OCI-LY7 (cell line): ENCODE measurements around the gene CDH6. TPM values are rescaled to one million over a fixed set of nuclear protein-coding genes. Genes with fewer than 3 reads are reported as not detected.

Experiments used
- BruUV-seq: library from RNA; stranded (reverse); fragments of 400-500 nt; replicated peaks from 2 replicates; lab custom pipeline; 2021; lab: Mats Ljungman, UMichigan
- CTCF ChIA-PET: fragments of 300-600 bp; sonication (Branson Sonifier 250); formaldehyde crosslinking; loops from one replicate; lab custom pipeline; 2022; ENCODE audit warnings: antibody characterized with exemption; ENCODE audit not compliant: unreplicated experiment; lab: Charles Lee
- POLR2A ChIA-PET: fragments of 300-600 bp; sonication (Branson Sonifier 250); formaldehyde crosslinking; loops from one replicate; lab custom pipeline; 2022; ENCODE audit warnings: antibody characterized with exemption; lab: Charles Lee
- DNase-seq: peaks from one replicate; pipeline ENCODE4 v3.0.0-alpha.2; 2015; ENCODE audit warnings: low spot score
- H2AFZ ChIP-seq: fragments of 200-600 bp; sonication (generic), shearing (Covaris generic); 2 replicates; pipeline ENCODE4 v1.6.1; 2014; ENCODE audit warnings: mild to moderate bottlenecking, antibody characterized with exemption, low read length, moderate library complexity
- H3K27ac ChIP-seq: fragments of 200-600 bp; sonication (generic); 2 replicates; pipeline ENCODE4 v1.5.1; 2014; ENCODE audit warnings: mixed run types, low read depth, mild to moderate bottlenecking, moderate library complexity, low read length, inconsistent platforms; ENCODE audit not compliant: poor library complexity, severe bottlenecking
- H3K36me3 ChIP-seq: fragments of 200-600 bp; sonication (generic); 2 replicates; pipeline ENCODE4 v1.6.1; 2014; ENCODE audit warnings: mild to moderate bottlenecking, antibody characterized with exemption, low read length, moderate library complexity, mixed read lengths; ENCODE audit not compliant: insufficient read depth
- H3K4me1 ChIP-seq: fragments of 200-600 bp; sonication (generic); 2 replicates; pipeline ENCODE4 v1.5.1; 2014; ENCODE audit warnings: mild to moderate bottlenecking, low read length; ENCODE audit not compliant: insufficient read depth, poor library complexity, severe bottlenecking
- H3K4me2 ChIP-seq: fragments of 200-600 bp; sonication (generic); 2 replicates; pipeline ENCODE4 v1.6.1; 2014; ENCODE audit warnings: mild to moderate bottlenecking, low read length
- H3K4me3 ChIP-seq: fragments of 200-600 bp; sonication (generic); 2 replicates; pipeline ENCODE4 v1.5.1; 2014; ENCODE audit warnings: mild to moderate bottlenecking, low read depth, low read length; ENCODE audit not compliant: poor library complexity, severe bottlenecking
- H3K79me2 ChIP-seq: fragments of 200-600 bp; sonication (generic); 2 replicates; pipeline ENCODE4 v1.6.1; 2016; ENCODE audit warnings: low read depth, mild to moderate bottlenecking, low read length, moderate library complexity, mixed read lengths; ENCODE audit not compliant: insufficient read depth
- H3K9me2 ChIP-seq: fragments of 200-600 bp; sonication (generic); 2 replicates; pipeline ENCODE4 v1.6.1; 2016; ENCODE audit warnings: mild to moderate bottlenecking, low read length, mixed read lengths; ENCODE audit not compliant: insufficient read depth
- H3K9me3 ChIP-seq: fragments of 200-600 bp; sonication (generic); 2 replicates; pipeline ENCODE4 v1.6.1; 2014; ENCODE audit warnings: mild to moderate bottlenecking, mixed run types, low read length, mixed read lengths
- H4K20me1 ChIP-seq: fragments of 200-600 bp; sonication (generic); 2 replicates; pipeline ENCODE4 v1.6.1; 2014; ENCODE audit warnings: mild to moderate bottlenecking, antibody characterized with exemption, low read length, moderate library complexity, mixed read lengths; ENCODE audit not compliant: insufficient read depth
- EZH2phosphoT487 ChIP-seq: fragments of 200-600 bp; sonication (generic); IDR thresholded peaks from 2 replicates; pipeline ENCODE4 v1.6.1; 2018; ENCODE audit warnings: low read depth, borderline replicate concordance, mild to moderate bottlenecking, mixed run types, antibody characterized with exemption, low read length, moderate library complexity, mixed read lengths
- intact Hi-C: fragments of 100-400 bp; cut with micrococcal nuclease; formaldehyde crosslinking; loops from one replicate; pipeline ENCODE4 v1.10.0; 2022; ENCODE audit not compliant: unreplicated experiment
- total RNA-seq, 2 experiments: library from RNA; depleted of rRNA in 1 of 2; stranded (reverse); fragments of >200 nt in 1 of 2; shearing (Covaris generic) in 1 of 2; gene quantifications; 2 replicates each; pipeline ENCODE4 v1.2.3, GENCODE V29; 2014 to 2022
- TF ChIP-seq, protein P1 (sequence below): fragments of 200-600 bp; sonication (generic); conservative IDR thresholded peaks from 2 replicates; pipeline ENCODE4 v1.5.1; 2014; ENCODE audit warnings: mild to moderate bottlenecking, antibody characterized with exemption, low read length, moderate library complexity, mixed read lengths

Gene CDH6
- total RNA-seq, 2 experiments from 2014 or later: not detected

- Histone ChIP-seq H3K4me2 (no peak overlapping the region), H3K27ac (no peak overlapping the region), H3K9me2 (no peaks in the 10 kb centered on the region), H4K20me1 (no peaks in the 10 kb centered on the region), H3K4me3 (no peak overlapping the region), H3K36me3 (no peaks in the 10 kb centered on the region), H3K79me2 (no peaks in the 10 kb centered on the region), H3K4me1 (no peaks in the 10 kb centered on the region), H2AFZ (no peak overlapping the region), H3K9me3 (no peaks in the 10 kb centered on the region)
- CTCF ChIA-PET: no interaction called here
- no peak for TF ChIP-seq EZH2phosphoT487
- TF ChIP-seq, protein P1, sequence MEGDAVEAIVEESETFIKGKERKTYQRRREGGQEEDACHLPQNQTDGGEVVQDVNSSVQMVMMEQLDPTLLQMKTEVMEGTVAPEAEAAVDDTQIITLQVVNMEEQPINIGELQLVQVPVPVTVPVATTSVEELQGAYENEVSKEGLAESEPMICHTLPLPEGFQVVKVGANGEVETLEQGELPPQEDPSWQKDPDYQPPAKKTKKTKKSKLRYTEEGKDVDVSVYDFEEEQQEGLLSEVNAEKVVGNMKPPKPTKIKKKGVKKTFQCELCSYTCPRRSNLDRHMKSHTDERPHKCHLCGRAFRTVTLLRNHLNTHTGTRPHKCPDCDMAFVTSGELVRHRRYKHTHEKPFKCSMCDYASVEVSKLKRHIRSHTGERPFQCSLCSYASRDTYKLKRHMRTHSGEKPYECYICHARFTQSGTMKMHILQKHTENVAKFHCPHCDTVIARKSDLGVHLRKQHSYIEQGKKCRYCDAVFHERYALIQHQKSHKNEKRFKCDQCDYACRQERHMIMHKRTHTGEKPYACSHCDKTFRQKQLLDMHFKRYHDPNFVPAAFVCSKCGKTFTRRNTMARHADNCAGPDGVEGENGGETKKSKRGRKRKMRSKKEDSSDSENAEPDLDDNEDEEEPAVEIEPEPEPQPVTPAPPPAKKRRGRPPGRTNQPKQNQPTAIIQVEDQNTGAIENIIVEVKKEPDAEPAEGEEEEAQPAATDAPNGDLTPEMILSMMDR: no peak
- intact Hi-C loops: no loop called here
- no peak for DNase-seq
- no TSS peak for BruUV-seq
- POLR2A ChIA-PET: no interaction called here
Measured at GRCh38 chr5:31148959-31149475, 44.5 kb upstream of the CDH6 start.

DNA sequence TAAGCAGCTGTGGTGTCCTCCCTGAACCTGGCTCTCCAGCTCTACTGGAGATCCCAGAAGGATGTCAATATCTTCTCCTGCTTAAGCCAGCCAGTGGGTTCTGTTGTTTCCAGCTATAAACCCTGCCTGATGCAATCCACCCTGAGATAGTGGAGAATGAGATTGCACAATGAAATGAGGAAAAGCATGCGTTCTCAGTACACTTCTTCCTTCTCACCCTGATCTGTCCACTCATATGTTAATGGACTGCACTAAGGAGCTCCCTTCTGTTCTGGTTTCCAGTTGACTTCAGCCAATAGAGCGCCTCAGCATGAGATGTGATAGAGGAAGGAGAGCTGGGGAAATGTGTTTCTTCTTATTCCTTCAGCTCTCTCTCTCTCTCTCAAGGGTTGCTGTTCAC is 40.0 kb upstream of the CDH6 start:
- no TSS peak for BruUV-seq
- H3K79me2 ChIP-seq: no peaks in the 10 kb centered on the region
- H3K4me1 ChIP-seq: no peaks in the 10 kb centered on the region
- no peak overlapping the region for H3K4me2 ChIP-seq
- no peaks in the 10 kb centered on the region for H3K36me3 ChIP-seq
- ChIA-PET POLR2A (interaction anchor here (1.1 kb wide), 1 partner anchor 37 kb away, joined by 7 read pairs; no protein-coding TSS in a partner anchor), CTCF (no interaction called here)
- H4K20me1 ChIP-seq: no peaks in the 10 kb centered on the region
- no peak for DNase-seq
- no peak overlapping the region for H3K4me3 ChIP-seq
- intact Hi-C loops: no loop called here
- H3K9me2 ChIP-seq: no peaks in the 10 kb centered on the region
- TF ChIP-seq, protein P1: no peak
- no peak for TF ChIP-seq EZH2phosphoT487
- no peaks in the 10 kb centered on the region for H3K9me3 ChIP-seq
- H3K27ac ChIP-seq: no peak overlapping the region
- no peak overlapping the region for H2AFZ ChIP-seq

DNA sequence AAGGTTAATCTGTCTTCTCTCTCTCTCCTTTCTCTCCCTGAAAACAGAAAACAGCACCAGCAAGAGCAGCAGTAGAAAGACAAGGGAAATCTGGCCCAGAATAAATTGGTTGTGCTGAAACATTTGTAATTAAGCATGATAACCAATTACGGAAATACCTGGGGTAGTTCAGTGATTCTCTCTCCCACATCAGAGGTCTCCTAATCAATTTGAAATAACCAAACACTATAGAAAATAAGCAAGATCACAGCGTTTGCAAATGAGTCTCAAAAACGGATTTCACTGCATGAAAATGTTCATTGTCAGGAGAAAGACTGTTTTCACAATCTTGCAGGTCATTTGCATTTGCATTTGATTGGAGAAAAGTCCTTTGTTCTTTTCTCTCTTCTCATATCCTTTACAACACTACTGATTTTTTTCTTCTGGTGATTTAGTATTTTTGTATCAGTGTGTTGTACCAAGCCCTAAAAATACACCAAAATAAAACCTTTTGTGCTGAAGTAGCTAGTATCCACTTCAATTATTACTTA is 36.8 kb upstream of the CDH6 start:
- no peaks in the 10 kb centered on the region for H3K79me2 ChIP-seq
- DNase-seq: no peak
- TF ChIP-seq EZH2phosphoT487: no peak
- TF ChIP-seq, protein P1: no peak
- H4K20me1 ChIP-seq: no peaks in the 10 kb centered on the region
- ChIA-PET CTCF (no interaction called here), POLR2A (interaction anchor here (0.6 kb wide), 1 partner anchor 27 kb away, joined by 4 read pairs; no protein-coding TSS in a partner anchor)
- H3K4me2 ChIP-seq: no peak overlapping the region
- H3K4me3 ChIP-seq: no peak overlapping the region
- BruUV-seq: no TSS peak
- no peak overlapping the region for H2AFZ ChIP-seq
- no peaks in the 10 kb centered on the region for H3K36me3 ChIP-seq
- no peaks in the 10 kb centered on the region for H3K9me2 ChIP-seq
- intact Hi-C loops: no loop called here
- no peaks in the 10 kb centered on the region for H3K4me1 ChIP-seq
- no peak overlapping the region for H3K27ac ChIP-seq
- H3K9me3 ChIP-seq: no peaks in the 10 kb centered on the region
